ENCODE measurements around the gene CACNA1C. TPM values are rescaled to one million over a fixed set of nuclear protein-coding genes. Genes with fewer than 3 reads are reported as not detected.
A peak's percentile ranks its signal among the peaks of the same experiment; 100 is the strongest.

The CACNA1C gene
- total RNA-seq, 1 experiment from 2014 or later, result 1.1 TPM

GRCh38 chr12:2353691-2354090, 300.9 kb downstream of the CACNA1C start:
- Histone ChIP-seq H3K27ac (ENCODE audit: insufficient read length, low read depth, low read length) (no peak overlapping the region), H4K5ac (ENCODE audit: insufficient read length, low read depth, low read length) (no peak overlapping the region), H3K14ac (ENCODE audit: insufficient read depth, low read length) (no peak overlapping the region), H4K91ac (ENCODE audit: insufficient read length, low read depth, low read length) (no peak overlapping the region), H3K4me1 (ENCODE audit: insufficient read depth, low read length) (no peaks in the 10 kb centered on the region), H3K79me1 (ENCODE audit: insufficient read depth, low read depth, low read length, poor library complexity, severe bottlenecking) (no peaks in the 10 kb centered on the region), H2BK15ac (ENCODE audit: low read depth, low read length) (no peak overlapping the region), H2BK12ac (ENCODE audit: insufficient read length, low read depth, low read length) (no peak overlapping the region), H3K23ac (ENCODE audit: insufficient read length, low read depth, low read length) (no peak overlapping the region), H3K23me2 (ENCODE audit: insufficient read length, low read depth, low read length, poor library complexity, severe bottlenecking) (no peaks in the 10 kb centered on the region), H2AK5ac (ENCODE audit: insufficient read length, low read length) (no peak overlapping the region), H2AFZ (ENCODE audit: low read length) (no peak overlapping the region), H3K9me3 (ENCODE audit: control insufficient read depth, low read depth, low read length) (no peaks in the 10 kb centered on the region), H2BK5ac (ENCODE audit: insufficient read length, low read length) (no peak overlapping the region), H3K9ac (ENCODE audit: extremely low read depth, insufficient read length, low read length) (no peak overlapping the region), H3K27me3 (ENCODE audit: insufficient read depth, low read length) (no peaks in the 10 kb centered on the region), H3K56ac (ENCODE audit: insufficient read length, low read depth, low read length) (no peak overlapping the region), H3K4ac (ENCODE audit: low read depth, low read length) (no peak overlapping the region), H3T11ph (ENCODE audit: low read length) (no peak overlapping the region), H2BK20ac (ENCODE audit: low read depth, low read length, poor library complexity, severe bottlenecking) (no peak overlapping the region), H4K8ac (replicated peaks; ENCODE audit: insufficient read length, low read depth, low read length) (no peak overlapping the region), H3K18ac (ENCODE audit: insufficient read length, low read depth, low read length) (no peak overlapping the region), H2BK120ac (ENCODE audit: low read depth, low read length, poor library complexity, severe bottlenecking) (no peak overlapping the region), H3K79me2 (ENCODE audit: insufficient read depth, low read length) (no peaks in the 10 kb centered on the region), H4K20me1 (ENCODE audit: control insufficient read depth, insufficient read depth, insufficient read length) (no peaks in the 10 kb centered on the region), H3K4me2 (ENCODE audit: insufficient read depth, insufficient read length, low read length) (no peak overlapping the region)
- no CpG with 5 or more reads among the region's 6 CpGs for WGBS (ENCODE audit: extremely low coverage, insufficient read length, low lambda C conversion rate)
- Mint-ChIP-seq H3K9me3 (no peaks in the 10 kb centered on the region), H3K4me3 (no peak overlapping the region), H3K27ac (peak overlapping the region in 1 of 3 experiments; percentile 7; a peak in 1 of 7 replicates), H3K27me3 (ENCODE audit: low read depth) (peaks cover 6% of the 10 kb centered on the region), H3K4me1 (peaks cover 8 to 12% of the 10 kb centered on the region in 2 experiments), H3K36me3 (ENCODE audit: insufficient read depth in 1 of 3, low read depth in 3 of 3) (no peaks in the 10 kb centered on the region)
- DNase-seq, result no peak
- no peak for TF ChIP-seq CTCF (conservative IDR thresholded peaks at IDR 0.05)

All from H9 (cell line).